Liver (tissue), 9 donors: ENCODE measurements around the gene STOX1. TPM values are rescaled to one million over a fixed set of nuclear protein-coding genes. Genes with fewer than 3 reads are reported as not detected.

Experiments
- DNase-seq: peaks from one replicate; pipeline ENCODE4 v3.0.0-alpha.2; 2017; ENCODE audit warnings: low spot score
- H3K27ac ChIP-seq, 2 donors: one replicate each; pipeline ENCODE4 v1.7.0; 2013; ENCODE audit warnings: inconsistent platforms in 2 of 2, low read length in 2 of 2, control low read depth in 1 of 2, low read depth in 1 of 2, mild to moderate bottlenecking in 1 of 2
- H3K27me3 ChIP-seq, 4 donors: one replicate each; pipeline versions ENCODE4 v1.6.1 to v1.7.0; 2013; ENCODE audit warnings: low read length in 3 of 4, inconsistent platforms in 1 of 4, mild to moderate bottlenecking in 1 of 4, moderate library complexity in 1 of 4; ENCODE audit not compliant: control insufficient read depth in 4 of 4, insufficient read depth in 4 of 4
- H3K36me3 ChIP-seq, 4 donors: one replicate each; pipeline versions ENCODE4 v1.6.1 to v1.7.0; 2013; ENCODE audit warnings: low read length in 3 of 4, mild to moderate bottlenecking in 3 of 4, low read depth in 1 of 4, moderate library complexity in 1 of 4; ENCODE audit not compliant: control insufficient read depth in 4 of 4, insufficient read depth in 3 of 4
- H3K4me1 ChIP-seq, 4 donors: one replicate each; pipeline versions ENCODE4 v1.6.1 to v1.7.0; 2013; ENCODE audit warnings: low read length in 3 of 4, mild to moderate bottlenecking in 3 of 4, moderate library complexity in 1 of 4; ENCODE audit not compliant: control insufficient read depth in 4 of 4, insufficient read depth in 4 of 4
- H3K4me3 ChIP-seq, 3 donors: one replicate each; pipeline versions ENCODE4 v1.6.1 to v1.7.0; 2013; ENCODE audit warnings: low read length in 3 of 3, control low read depth in 1 of 3, low read depth in 1 of 3, mild to moderate bottlenecking in 1 of 3
- H3K9ac ChIP-seq, 2 donors: one replicate each; pipeline ENCODE4 v1.7.0; 2013; ENCODE audit warnings: low read length in 2 of 2, mild to moderate bottlenecking in 2 of 2, moderate library complexity in 2 of 2, control low read depth in 1 of 2, low read depth in 1 of 2
- H3K9me3 ChIP-seq, 4 donors: one replicate each; pipeline versions ENCODE4 v1.6.1 to v1.7.0; 2013; ENCODE audit warnings: low read length in 3 of 4; ENCODE audit not compliant: control insufficient read depth in 4 of 4
- ATF3 ChIP-seq: IDR thresholded peaks from 2 replicates; pipeline ENCODE4 v1.6.1; 2016; ENCODE audit warnings: antibody characterized with exemption
- CTCF ChIP-seq: fragments of 150-350 bp; IDR thresholded peaks from 2 replicates; pipeline ENCODE4 v1.5.1; 2017; ENCODE audit warnings: improper control_type of control experiment, low read depth, low read length; ENCODE audit not compliant: missing input control
- EGR1 ChIP-seq, 2 donors: IDR thresholded peaks; 2 replicates each; pipeline ENCODE4 v1.6.1; 2016 to 2018; ENCODE audit warnings: antibody characterized with exemption in 2 of 2, low read depth in 2 of 2
- FOXA1 ChIP-seq: IDR thresholded peaks from 2 replicates; pipeline ENCODE4 v1.6.1; 2016; ENCODE audit warnings: antibody characterized with exemption
- FOXA2 ChIP-seq: IDR thresholded peaks from 2 replicates; pipeline ENCODE4 v1.6.1; 2016; ENCODE audit warnings: antibody characterized with exemption
- GABPA ChIP-seq, 2 donors: IDR thresholded peaks in 1 of 2; conservative IDR thresholded peaks in 1 of 2; 2 replicates each; pipeline ENCODE4 v1.6.1; 2016; ENCODE audit warnings: antibody characterized with exemption in 2 of 2, mild to moderate bottlenecking in 1 of 2, moderate library complexity in 1 of 2
- HNF4A ChIP-seq, 2 donors: conservative IDR thresholded peaks; 2 replicates each; pipeline ENCODE4 v1.6.1; 2016; ENCODE audit warnings: antibody characterized with exemption in 2 of 2, mild to moderate bottlenecking in 2 of 2
- HNF4G ChIP-seq: IDR thresholded peaks from 2 replicates; pipeline ENCODE4 v1.6.1; 2016; ENCODE audit warnings: antibody characterized with exemption
- JUND ChIP-seq, 2 donors: IDR thresholded peaks; 2 replicates each; pipeline ENCODE4 v1.6.1; 2016; ENCODE audit warnings: antibody characterized with exemption in 2 of 2
- MAX ChIP-seq: IDR thresholded peaks from 2 replicates; pipeline ENCODE4 v1.6.1; 2016; ENCODE audit warnings: antibody characterized with exemption
- NR2F2 ChIP-seq: IDR thresholded peaks from 2 replicates; pipeline ENCODE4 v1.6.1; 2016; ENCODE audit warnings: antibody characterized with exemption
- RAD21 ChIP-seq, 2 donors: IDR thresholded peaks; 2 replicates each; pipeline ENCODE4 v1.6.1; 2016; ENCODE audit warnings: antibody characterized with exemption in 2 of 2, mild to moderate bottlenecking in 2 of 2
- RXRA ChIP-seq, 2 donors: IDR thresholded peaks; 2 replicates each; pipeline ENCODE4 v1.6.1; 2017 to 2018; ENCODE audit warnings: antibody characterized with exemption in 2 of 2, mild to moderate bottlenecking in 1 of 2
- SP1 ChIP-seq: IDR thresholded peaks from 2 replicates; pipeline ENCODE4 v1.6.1; 2018; ENCODE audit warnings: antibody characterized with exemption, mild to moderate bottlenecking
- TAF1 ChIP-seq: conservative IDR thresholded peaks from 2 replicates; pipeline ENCODE4 v1.6.1; 2016; ENCODE audit warnings: antibody characterized with exemption, mild to moderate bottlenecking
- YY1 ChIP-seq: IDR thresholded peaks from 2 replicates; pipeline ENCODE4 v1.6.1; 2016; ENCODE audit warnings: antibody characterized with exemption, mild to moderate bottlenecking
- WGBS: extraction: QIAGEN DNeasy Blood & Tissue Kit; methylation state at CpG from one replicate; pipeline ENCODE4 v1.1.7; 2013; 5-methylcytosine and 5-hydroxymethylcytosine counted together
- polyA plus RNA-seq, 2 donors: library from polyadenylated mRNA; stranded (reverse) in 1 of 2; unstranded in 1 of 2; fragments of 200-250 nt in 1 of 2; fragments of >200 nt in 1 of 2; fragmentation: Nextera tagmentation in 1 of 2; extraction: Ambion mirVana in 1 of 2; gene quantifications; one replicate each; pipeline versions ENCODE4 v1.2.1 to v1.2.3, GENCODE V29; 2013 to 2015
- total RNA-seq, 2 donors: library from RNA; depleted of rRNA; stranded (reverse); fragments of >200 nt; gene quantifications; one replicate each; pipeline ENCODE4 v1.2.3, GENCODE V29; 2014
- donor health status: healthy.
- donor health status: healthy.
- donor health status: healthy.
- donor health status: healthy.
- donor health status: healthy.

Gene STOX1
- total and polyA plus RNA-seq, 4 donors: 0.18 to 2.6 (median 0.33) TPM; not detected in 1

- TF ChIP-seq EGR1 (IDR thresholded peaks at IDR 0.05; ENCODE audit: low read depth in 2 of 2): no peak
- no peak for TF ChIP-seq ATF3
- TF ChIP-seq JUND (IDR thresholded peaks at IDR 0.05): no peak
- TF ChIP-seq SP1: no peak
- no peak for TF ChIP-seq RXRA (IDR thresholded peaks at IDR 0.05)
Measured at GRCh38 chr10:68848281-68848680, 20.9 kb downstream of the STOX1 start.

GRCh38 chr10:68848806-68849205 is 21.5 kb downstream of the STOX1 start:
- no peaks in the 10 kb centered on the region for H3K27me3 ChIP-seq
- WGBS: 72% methylated on average over 4 of the region's 4 CpGs
- TF ChIP-seq SP1 (no peak), HNF4A (conservative IDR thresholded peaks at IDR 0.05) (no peak), YY1 (no peak), JUND (IDR thresholded peaks at IDR 0.05) (no peak)

More at GRCh38 chr10:68848281-68848680, 20.9 kb downstream of the STOX1 start:
- Histone ChIP-seq H3K36me3 (no peaks in the 10 kb centered on the region), H3K9me3 (no peaks in the 10 kb centered on the region), H3K27me3 (no peaks in the 10 kb centered on the region), H3K27ac (no peak overlapping the region), H3K4me1 (no peaks in the 10 kb centered on the region), H3K4me3 (no peak overlapping the region), H3K9ac (no peak overlapping the region)
- 95% methylated on average over 2 of the region's 2 CpGs for WGBS
- DNase-seq: no peak

GRCh38 chr10:68856352-68856751 is 29.0 kb downstream of the STOX1 start:
- H3K27me3 ChIP-seq: no peaks in the 10 kb centered on the region
- H3K27ac ChIP-seq: no peak overlapping the region
- no peak overlapping the region for H3K4me3 ChIP-seq
- no peak for DNase-seq
- 80% methylated on average over 6 of the region's 6 CpGs for WGBS
- H3K4me1 ChIP-seq: no peaks in the 10 kb centered on the region
- no peak overlapping the region for H3K9ac ChIP-seq
- no peaks in the 10 kb centered on the region for H3K36me3 ChIP-seq
- no peak for TF ChIP-seq SP1
- TF ChIP-seq GABPA (IDR thresholded peaks at IDR 0.05 in 1 of 2, conservative IDR thresholded peaks at IDR 0.05 in 1 of 2): no peak
- no peak for TF ChIP-seq EGR1 (IDR thresholded peaks at IDR 0.05; ENCODE audit: low read depth in 2 of 2)
- no peak for TF ChIP-seq YY1
- no peak for TF ChIP-seq TAF1
- no peak for TF ChIP-seq JUND (IDR thresholded peaks at IDR 0.05)
- no peak for TF ChIP-seq RXRA (IDR thresholded peaks at IDR 0.05)
- TF ChIP-seq FOXA2: no peak
- no peak for TF ChIP-seq CTCF
- TF ChIP-seq MAX: no peak
- no peak for TF ChIP-seq FOXA1
- TF ChIP-seq HNF4G: no peak
- TF ChIP-seq RAD21 (IDR thresholded peaks at IDR 0.05): no peak
- TF ChIP-seq NR2F2: no peak
- peaks cover 0 to 2% (median under 1%) of the 10 kb centered on the region in 4 donors for H3K9me3 ChIP-seq

More at GRCh38 chr10:68848806-68849205, 21.5 kb downstream of the STOX1 start:
- H3K27ac ChIP-seq: no peak overlapping the region
- H3K4me1 ChIP-seq: no peaks in the 10 kb centered on the region
- no peaks in the 10 kb centered on the region for H3K9me3 ChIP-seq
- H3K4me3 ChIP-seq: no peak overlapping the region
- H3K36me3 ChIP-seq: no peaks in the 10 kb centered on the region
- no peak for DNase-seq
- H3K9ac ChIP-seq: no peak overlapping the region
